Measurements from ENCODE around the gene LRG1. TPM values are rescaled to one million over a fixed set of nuclear protein-coding genes. Genes with fewer than 3 reads are reported as not detected.
A peak's percentile ranks its signal among the peaks of the same experiment; 100 is the strongest.

Gene LRG1
- total RNA-seq, 1 experiment from 2014 or later: 0.51 TPM

DNA sequence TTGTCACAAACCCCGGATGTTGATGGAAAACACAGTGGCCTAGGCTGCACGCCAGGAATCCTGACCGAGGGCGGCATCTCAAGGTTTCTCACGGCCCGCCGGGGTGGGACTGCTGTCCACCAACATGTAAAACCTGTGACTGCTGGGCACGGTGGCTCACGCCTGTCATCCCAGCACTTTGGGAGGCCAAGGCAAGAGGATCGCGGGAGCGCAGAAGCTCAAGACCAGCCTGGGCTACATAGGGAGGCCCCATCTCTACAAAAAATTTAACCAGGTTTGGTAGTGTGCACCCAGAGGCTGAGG is 32.7 kb downstream of the LRG1 start:
- Histone ChIP-seq H2AFZ (ENCODE audit: low read length) (no peak overlapping the region), H4K20me1 (ENCODE audit: low read length) (no peaks in the 10 kb centered on the region), H3K27me3 (ENCODE audit: low read length) (no peaks in the 10 kb centered on the region), H3K4me1 (ENCODE audit: insufficient read depth, low read length) (peaks cover 8% of the 10 kb centered on the region), H3K36me3 (ENCODE audit: low read depth, low read length) (no peaks in the 10 kb centered on the region), H3K9me3 (ENCODE audit: low read length) (no peaks in the 10 kb centered on the region), H3K9ac (ENCODE audit: low read length) (no peak overlapping the region), H3K9me2 (replicated peaks; ENCODE audit: low read length) (no peaks in the 10 kb centered on the region), H3F3A (ENCODE audit: low read length, unreplicated experiment) (no peaks in the 10 kb centered on the region), H3K4me3 (ENCODE audit: low read length) (no peak overlapping the region), H3K27ac (ENCODE audit: low read length) (no peak overlapping the region), H3K4me2 (ENCODE audit: low read length) (no peak overlapping the region), H3K79me2 (ENCODE audit: low read length) (no peaks in the 10 kb centered on the region)
- intact Hi-C loops (cut with micrococcal nuclease): no loop called here
- ChIA-PET CTCF (no interaction called here), POLR2A (ENCODE audit: unreplicated experiment) (interaction anchor here (0.5 kb wide), 1 partner anchor 18 kb away, joined by 3 read pairs; no protein-coding TSS in a partner anchor)
- DNase-seq (no peak), ATAC-seq (no peak)
- TF ChIP-seq EZH2phosphoT487 (IDR thresholded peaks at IDR 0.05; ENCODE audit: borderline replicate concordance, low read length) (no peak), EZH2 (IDR thresholded peaks at IDR 0.05; ENCODE audit: low read length, unreplicated experiment) (no peak)
- TF ChIP-seq, protein P1, sequence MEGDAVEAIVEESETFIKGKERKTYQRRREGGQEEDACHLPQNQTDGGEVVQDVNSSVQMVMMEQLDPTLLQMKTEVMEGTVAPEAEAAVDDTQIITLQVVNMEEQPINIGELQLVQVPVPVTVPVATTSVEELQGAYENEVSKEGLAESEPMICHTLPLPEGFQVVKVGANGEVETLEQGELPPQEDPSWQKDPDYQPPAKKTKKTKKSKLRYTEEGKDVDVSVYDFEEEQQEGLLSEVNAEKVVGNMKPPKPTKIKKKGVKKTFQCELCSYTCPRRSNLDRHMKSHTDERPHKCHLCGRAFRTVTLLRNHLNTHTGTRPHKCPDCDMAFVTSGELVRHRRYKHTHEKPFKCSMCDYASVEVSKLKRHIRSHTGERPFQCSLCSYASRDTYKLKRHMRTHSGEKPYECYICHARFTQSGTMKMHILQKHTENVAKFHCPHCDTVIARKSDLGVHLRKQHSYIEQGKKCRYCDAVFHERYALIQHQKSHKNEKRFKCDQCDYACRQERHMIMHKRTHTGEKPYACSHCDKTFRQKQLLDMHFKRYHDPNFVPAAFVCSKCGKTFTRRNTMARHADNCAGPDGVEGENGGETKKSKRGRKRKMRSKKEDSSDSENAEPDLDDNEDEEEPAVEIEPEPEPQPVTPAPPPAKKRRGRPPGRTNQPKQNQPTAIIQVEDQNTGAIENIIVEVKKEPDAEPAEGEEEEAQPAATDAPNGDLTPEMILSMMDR (conservative IDR thresholded peaks at IDR 0.05; ENCODE audit: low read depth, low read length): no peak
- BruUV-seq (replicated peaks): no TSS peak

DNA sequence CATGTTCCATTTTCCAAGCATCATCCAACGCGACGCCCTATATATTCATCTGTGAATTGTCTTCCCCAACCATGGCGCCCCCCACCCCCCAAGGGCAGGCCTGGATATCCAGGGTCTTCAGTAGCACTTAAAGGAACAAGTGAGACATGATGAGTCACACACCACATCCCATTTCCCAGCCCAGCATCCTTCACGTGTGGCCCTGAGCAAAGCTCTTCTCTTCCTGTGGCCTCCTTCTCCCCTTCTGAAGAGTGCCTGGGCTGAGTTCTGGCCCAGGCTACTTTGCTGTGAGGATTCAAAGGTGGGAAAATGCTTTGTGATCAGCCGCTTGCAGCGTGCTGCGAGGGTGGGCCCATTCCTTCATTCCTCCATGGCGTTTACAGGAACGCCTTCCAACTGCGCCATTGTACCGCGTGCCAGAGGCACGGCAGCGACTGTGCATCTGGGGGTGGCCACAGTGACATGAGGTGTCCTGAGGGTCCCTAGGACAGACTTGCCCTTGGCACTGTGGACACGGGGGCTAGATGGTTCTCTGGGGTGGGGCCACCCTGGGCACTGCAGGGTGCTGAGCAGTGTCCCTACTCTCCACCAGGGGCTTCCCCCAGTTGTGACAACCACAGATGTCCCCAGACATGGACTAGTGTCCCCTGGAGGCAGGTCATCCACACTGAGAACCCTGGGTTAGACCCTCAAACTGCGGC is 33.2 kb downstream of the LRG1 start:
- DNase-seq (peak; percentile 70), ATAC-seq (peak; percentile 71)
- Histone ChIP-seq H3K9me2 (replicated peaks; ENCODE audit: low read length) (no peaks in the 10 kb centered on the region), H3K27ac (ENCODE audit: low read length) (0 out of 2 replicates have a peak overlapping the region, but pooled peaks have one; percentile 3), H3K79me2 (ENCODE audit: low read length) (no peaks in the 10 kb centered on the region), H4K20me1 (ENCODE audit: low read length) (no peaks in the 10 kb centered on the region), H3K9me3 (ENCODE audit: low read length) (no peaks in the 10 kb centered on the region), H3K9ac (ENCODE audit: low read length) (no peak overlapping the region), H3K4me2 (ENCODE audit: low read length) (no peak overlapping the region; the same call in 1 of the 2 replicates), H3F3A (ENCODE audit: low read length, unreplicated experiment) (no peaks in the 10 kb centered on the region), H3K27me3 (ENCODE audit: low read length) (no peaks in the 10 kb centered on the region), H3K4me3 (ENCODE audit: low read length) (no peak overlapping the region), H3K4me1 (ENCODE audit: insufficient read depth, low read length) (peaks cover 8% of the 10 kb centered on the region), H2AFZ (ENCODE audit: low read length) (no peak overlapping the region), H3K36me3 (ENCODE audit: low read depth, low read length) (no peaks in the 10 kb centered on the region)
- ChIA-PET POLR2A (ENCODE audit: unreplicated experiment) (no interaction called here), CTCF (no interaction called here)
- no TSS peak for BruUV-seq (replicated peaks)
- TF ChIP-seq EZH2 (IDR thresholded peaks at IDR 0.05; ENCODE audit: low read length, unreplicated experiment) (no peak), EZH2phosphoT487 (IDR thresholded peaks at IDR 0.05; ENCODE audit: borderline replicate concordance, low read length) (no peak)
- TF ChIP-seq, protein P1 (conservative IDR thresholded peaks at IDR 0.05; ENCODE audit: low read depth, low read length): no peak
- intact Hi-C loops (cut with micrococcal nuclease): no loop called here
